Chondrocyte (in vitro differentiated cells): ENCODE data around the gene GPR3. TPM values are rescaled to one million over a fixed set of nuclear protein-coding genes. Genes with fewer than 3 reads are reported as not detected.
A peak's percentile ranks its signal among the peaks of the same experiment; 100 is the strongest.

Experiments used
- DNase-seq: peaks from one replicate; pipeline ENCODE4 v3.0.0; 2021; ENCODE audit warnings: mixed read lengths, low spot score
- H3K27ac Mint-ChIP-seq: one replicate; pipeline ENCODE4 v1.8.0; 2021; ENCODE audit warnings: mild to moderate bottlenecking, moderate library complexity, mixed read lengths; ENCODE audit not compliant: unreplicated experiment
- H3K27me3 Mint-ChIP-seq: 2 replicates; pipeline ENCODE4 v1.8.0; 2021; ENCODE audit warnings: low read depth, mixed read lengths
- H3K36me3 Mint-ChIP-seq: 2 replicates; pipeline ENCODE4 v1.8.0; 2021; ENCODE audit warnings: low read depth, mixed read lengths
- H3K4me1 Mint-ChIP-seq: 2 replicates; pipeline ENCODE4 v1.8.0; 2021; ENCODE audit warnings: low read depth, mild to moderate bottlenecking, mixed read lengths
- H3K4me3 Mint-ChIP-seq: one replicate; pipeline ENCODE4 v1.8.0; 2021; ENCODE audit warnings: mild to moderate bottlenecking, moderate library complexity, mixed read lengths; ENCODE audit not compliant: unreplicated experiment
- H3K9me3 Mint-ChIP-seq: 2 replicates; pipeline ENCODE4 v1.8.0; 2021; ENCODE audit warnings: low read depth, mixed read lengths
- total RNA-seq: library from RNA; stranded (reverse); gene quantifications from 3 replicates; pipeline ENCODE4 v1.2.1, GENCODE V29; 2021
- TF ChIP-seq, protein P1 (sequence below): fragments of 200-600 bp; sonication (generic); IDR thresholded peaks from 2 replicates; pipeline ENCODE4 v1.5.0; 2021; ENCODE audit warnings: antibody characterized with exemption, mild to moderate bottlenecking, moderate library complexity

The GPR3 gene
- total RNA-seq, 1 donor from 2014 or later = 0.32 TPM

DNA sequence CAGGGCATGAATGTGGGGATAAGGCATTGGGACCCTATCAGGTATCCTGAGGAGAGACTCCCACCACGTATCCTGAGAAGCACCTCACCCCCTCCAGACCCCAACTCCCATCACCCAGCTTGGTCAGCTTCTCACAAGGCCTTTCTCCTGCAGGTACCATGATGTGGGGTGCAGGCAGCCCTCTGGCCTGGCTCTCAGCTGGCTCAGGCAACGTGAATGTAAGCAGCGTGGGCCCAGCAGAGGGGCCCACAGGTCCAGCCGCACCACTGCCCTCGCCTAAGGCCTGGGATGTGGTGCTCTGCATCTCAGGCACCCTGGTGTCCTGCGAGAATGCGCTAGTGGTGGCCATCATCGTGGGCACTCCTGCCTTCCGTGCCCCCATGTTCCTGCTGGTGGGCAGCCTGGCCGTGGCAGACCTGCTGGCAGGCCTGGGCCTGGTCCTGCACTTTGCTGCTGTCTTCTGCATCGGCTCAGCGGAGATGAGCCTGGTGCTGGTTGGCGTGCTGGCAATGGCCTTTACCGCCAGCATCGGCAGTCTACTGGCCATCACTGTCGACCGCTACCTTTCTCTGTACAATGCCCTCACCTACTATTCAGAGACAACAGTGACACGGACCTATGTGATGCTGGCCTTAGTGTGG is 1.3 kb downstream of the GPR3 start:
- no peaks in the 10 kb centered on the region for H3K36me3 Mint-ChIP-seq
- H3K4me3 Mint-ChIP-seq = no peak overlapping the region
- TF ChIP-seq, protein P1, sequence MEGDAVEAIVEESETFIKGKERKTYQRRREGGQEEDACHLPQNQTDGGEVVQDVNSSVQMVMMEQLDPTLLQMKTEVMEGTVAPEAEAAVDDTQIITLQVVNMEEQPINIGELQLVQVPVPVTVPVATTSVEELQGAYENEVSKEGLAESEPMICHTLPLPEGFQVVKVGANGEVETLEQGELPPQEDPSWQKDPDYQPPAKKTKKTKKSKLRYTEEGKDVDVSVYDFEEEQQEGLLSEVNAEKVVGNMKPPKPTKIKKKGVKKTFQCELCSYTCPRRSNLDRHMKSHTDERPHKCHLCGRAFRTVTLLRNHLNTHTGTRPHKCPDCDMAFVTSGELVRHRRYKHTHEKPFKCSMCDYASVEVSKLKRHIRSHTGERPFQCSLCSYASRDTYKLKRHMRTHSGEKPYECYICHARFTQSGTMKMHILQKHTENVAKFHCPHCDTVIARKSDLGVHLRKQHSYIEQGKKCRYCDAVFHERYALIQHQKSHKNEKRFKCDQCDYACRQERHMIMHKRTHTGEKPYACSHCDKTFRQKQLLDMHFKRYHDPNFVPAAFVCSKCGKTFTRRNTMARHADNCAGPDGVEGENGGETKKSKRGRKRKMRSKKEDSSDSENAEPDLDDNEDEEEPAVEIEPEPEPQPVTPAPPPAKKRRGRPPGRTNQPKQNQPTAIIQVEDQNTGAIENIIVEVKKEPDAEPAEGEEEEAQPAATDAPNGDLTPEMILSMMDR = no peak
- H3K27ac Mint-ChIP-seq = no peak overlapping the region
- peaks cover 2% of the 10 kb centered on the region for H3K27me3 Mint-ChIP-seq
- H3K9me3 Mint-ChIP-seq = no peaks in the 10 kb centered on the region
- peak; percentile 91 for DNase-seq
- peaks cover 13% of the 10 kb centered on the region for H3K4me1 Mint-ChIP-seq

DNA sequence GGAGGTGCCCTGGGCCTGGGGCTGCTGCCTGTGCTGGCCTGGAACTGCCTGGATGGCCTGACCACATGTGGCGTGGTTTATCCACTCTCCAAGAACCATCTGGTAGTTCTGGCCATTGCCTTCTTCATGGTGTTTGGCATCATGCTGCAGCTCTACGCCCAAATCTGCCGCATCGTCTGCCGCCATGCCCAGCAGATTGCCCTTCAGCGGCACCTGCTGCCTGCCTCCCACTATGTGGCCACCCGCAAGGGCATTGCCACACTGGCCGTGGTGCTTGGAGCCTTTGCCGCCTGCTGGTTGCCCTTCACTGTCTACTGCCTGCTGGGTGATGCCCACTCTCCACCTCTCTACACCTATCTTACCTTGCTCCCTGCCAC is 1.8 kb downstream of the GPR3 start:
- TF ChIP-seq, protein P1 = no peak
- no peak overlapping the region for H3K27ac Mint-ChIP-seq
- peaks cover 13% of the 10 kb centered on the region for H3K4me1 Mint-ChIP-seq
- no peak overlapping the region for H3K4me3 Mint-ChIP-seq
- no peaks in the 10 kb centered on the region for H3K36me3 Mint-ChIP-seq
- no peaks in the 10 kb centered on the region for H3K9me3 Mint-ChIP-seq
- peaks cover 2% of the 10 kb centered on the region for H3K27me3 Mint-ChIP-seq
- DNase-seq = peak; percentile 62

DNA sequence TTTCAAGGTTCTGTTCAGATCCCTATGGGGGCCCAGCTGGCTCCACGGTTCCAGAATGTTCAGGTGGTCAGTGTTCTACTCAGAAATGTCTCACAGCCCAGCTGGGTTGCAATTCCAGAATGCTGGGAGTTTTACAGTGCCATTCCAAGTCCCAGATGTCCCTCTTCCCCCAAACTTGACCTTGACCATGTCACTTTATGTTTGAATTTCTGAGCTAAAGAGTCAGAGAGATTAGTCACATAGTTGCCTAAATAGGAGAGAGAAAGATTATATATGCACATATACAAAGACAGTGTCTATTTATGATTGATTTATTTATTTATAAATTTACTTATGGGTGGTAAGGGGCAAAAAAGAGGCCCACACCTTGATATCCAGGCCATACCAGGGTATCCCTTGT is 2.5 kb downstream of the GPR3 start:
- peak; percentile 43 for DNase-seq
- Mint-ChIP-seq H3K27me3 (peaks cover 2% of the 10 kb centered on the region), H3K9me3 (no peaks in the 10 kb centered on the region)

DNA sequence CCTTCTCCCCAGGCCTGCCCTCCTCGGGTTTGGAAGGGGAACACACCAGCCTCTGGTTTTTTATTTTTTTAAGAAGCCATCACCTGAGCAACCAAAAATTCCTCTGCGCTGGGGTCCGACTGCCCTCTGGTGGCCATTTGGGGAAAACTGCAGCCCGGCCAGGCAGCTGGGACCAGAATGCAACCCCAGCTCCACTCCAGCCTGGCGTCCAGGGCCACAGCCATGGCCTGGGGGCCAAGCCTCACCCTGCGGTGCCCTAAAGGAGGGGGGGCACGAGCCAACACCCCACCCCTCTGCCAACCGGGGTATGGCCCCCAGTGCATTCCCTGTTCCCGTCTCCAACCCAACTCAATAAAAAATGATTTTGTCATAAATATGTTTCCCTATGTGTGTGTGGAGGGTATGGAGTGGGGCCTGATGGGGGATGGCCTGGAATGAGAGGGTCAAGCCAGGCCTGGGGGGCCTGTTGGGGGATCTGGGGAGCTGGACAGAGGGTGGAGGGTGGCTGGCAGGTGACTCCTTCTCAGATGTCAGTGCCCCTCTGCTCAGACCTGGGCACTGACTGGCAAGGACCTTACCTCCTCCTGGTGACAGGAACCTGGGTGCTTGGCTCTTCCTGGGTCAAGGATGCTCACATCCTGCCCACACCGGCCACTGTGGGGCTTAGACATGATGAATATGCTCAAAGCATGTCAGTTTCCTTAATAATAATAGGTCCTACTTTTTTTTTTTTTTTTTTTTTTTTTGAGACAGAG is 3.2 kb downstream of the GPR3 start:
- Mint-ChIP-seq H3K9me3 (no peaks in the 10 kb centered on the region), H3K27me3 (peaks cover 2% of the 10 kb centered on the region), H3K4me3 (no peak overlapping the region), H3K27ac (no peak overlapping the region), H3K36me3 (no peaks in the 10 kb centered on the region), H3K4me1 (peaks cover 13% of the 10 kb centered on the region)
- DNase-seq = peak; percentile 68
- TF ChIP-seq, protein P1 = peak; percentile 94

More for the DNA sequence above, 2.5 kb downstream of the GPR3 start:
- Mint-ChIP-seq H3K27ac (no peak overlapping the region), H3K36me3 (no peaks in the 10 kb centered on the region), H3K4me1 (peaks cover 13% of the 10 kb centered on the region), H3K4me3 (no peak overlapping the region)
- TF ChIP-seq, protein P1 = no peak

DNA sequence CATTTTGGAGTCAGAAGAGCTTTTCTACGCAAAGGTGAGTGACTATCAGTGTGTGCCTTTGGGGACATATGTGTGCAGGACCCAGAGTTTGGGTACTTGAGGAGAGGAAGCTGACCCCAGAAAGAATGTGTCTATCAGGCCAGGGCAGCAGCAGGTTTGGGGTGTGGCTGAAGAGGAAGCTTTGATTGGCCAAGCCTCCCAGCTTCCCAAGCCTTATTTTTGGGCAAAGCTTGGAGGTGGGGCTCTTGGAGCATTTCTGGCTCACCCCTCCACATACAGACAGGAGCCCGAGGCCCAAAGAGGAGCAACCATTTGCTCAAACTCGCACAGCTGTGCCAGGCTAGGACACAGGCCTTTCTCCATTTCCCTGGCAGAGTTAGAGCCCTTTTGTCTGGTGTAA is 4.7 kb downstream of the GPR3 start:
- peaks cover 9% of the 10 kb centered on the region for H3K4me1 Mint-ChIP-seq
- no peak overlapping the region for H3K4me3 Mint-ChIP-seq

More for the DNA sequence above, 4.7 kb downstream of the GPR3 start:
- TF ChIP-seq, protein P1 = no peak
- peaks cover 1% of the 10 kb centered on the region for H3K27me3 Mint-ChIP-seq
- no peak overlapping the region for H3K27ac Mint-ChIP-seq
- DNase-seq = peak; percentile 41
- no peaks in the 10 kb centered on the region for H3K36me3 Mint-ChIP-seq
- no peaks in the 10 kb centered on the region for H3K9me3 Mint-ChIP-seq
